UCSD-AML1 (cell line): ENCODE measurements around the gene ALG2.

Source experiments
- DNase-seq: peaks from one replicate; lab custom pipeline; 2025; ENCODE audit not compliant: unreplicated experiment; lab: John Stamatoyannopoulos, UW

The ALG2 gene

GRCh38 chr9:99173570-99174504, 47.9 kb downstream of the ALG2 start:
- no peak for DNase-seq

GRCh38 chr9:99172124-99173091, 49.3 kb downstream of the ALG2 start:
- no peak for DNase-seq

- no peak for DNase-seq
Measured at GRCh38 chr9:99171225-99172123, 50.3 kb downstream of the ALG2 start.

- DNase-seq: no peak
Measured at GRCh38 chr9:99169982-99170761, 51.6 kb downstream of the ALG2 start.

GRCh38 chr9:99169086-99169485, 52.7 kb downstream of the ALG2 start:
- DNase-seq: no peak

- DNase-seq: no peak
Measured at GRCh38 chr9:99167694-99168093, 54.0 kb downstream of the ALG2 start.

- no peak for DNase-seq
Measured at GRCh38 chr9:99167119-99167518, 54.6 kb downstream of the ALG2 start.
